Gastroesophageal sphincter (tissue), 3 donors: ENCODE measurements around the gene SH2B3.

ENCODE experiments used
- CTCF ChIP-seq, 4 experiments: fragments of 200-600 bp in 2 of 4; fragments of 450-650 bp in 2 of 4; sonication (generic) in 1 of 4; IDR thresholded peaks; one replicate each; pipeline ENCODE4 v1.5.1; 2017 to 2019; ENCODE audit warnings: antibody characterized with exemption in 4 of 4, mild to moderate bottlenecking in 2 of 4, moderate library complexity in 2 of 4
- POLR2AphosphoS5 ChIP-seq: sonication (generic); formaldehyde crosslinking; IDR thresholded peaks from one replicate; pipeline ENCODE4 v1.6.1; 2017; ENCODE audit warnings: antibody characterized with exemption

GRCh38 chr12:111359914-111360276, 45.8 kb upstream of the SH2B3 start:
- no peak for TF ChIP-seq CTCF (IDR thresholded peaks at IDR 0.05)
- no peak for TF ChIP-seq POLR2AphosphoS5
